NOMO-1 treated with dmso at 0.1 percent for 144 hours (cell line): ENCODE results near the gene VASH2.
"Not testable (repeated sequence)": the region's sequence is repeated elsewhere in the genome, so short reads cannot be mapped to it uniquely, and the experiment has no call there.

Experiments
- DNase-seq: peaks from one replicate; lab custom pipeline; 2025; ENCODE audit not compliant: unreplicated experiment; lab: John Stamatoyannopoulos, UW

The VASH2 gene

GRCh38 chr1:212979340-212980122 is 29.2 kb downstream of the VASH2 start:
- DNase-seq: no peak

GRCh38 chr1:212980123-212980785 is 29.9 kb downstream of the VASH2 start:
- DNase-seq: no peak

- no peak for DNase-seq
Measured at GRCh38 chr1:212981025-212981495, 30.7 kb downstream of the VASH2 start.

- no peak for DNase-seq
Measured at GRCh38 chr1:212981571-212982328, 31.4 kb downstream of the VASH2 start.

DNA sequence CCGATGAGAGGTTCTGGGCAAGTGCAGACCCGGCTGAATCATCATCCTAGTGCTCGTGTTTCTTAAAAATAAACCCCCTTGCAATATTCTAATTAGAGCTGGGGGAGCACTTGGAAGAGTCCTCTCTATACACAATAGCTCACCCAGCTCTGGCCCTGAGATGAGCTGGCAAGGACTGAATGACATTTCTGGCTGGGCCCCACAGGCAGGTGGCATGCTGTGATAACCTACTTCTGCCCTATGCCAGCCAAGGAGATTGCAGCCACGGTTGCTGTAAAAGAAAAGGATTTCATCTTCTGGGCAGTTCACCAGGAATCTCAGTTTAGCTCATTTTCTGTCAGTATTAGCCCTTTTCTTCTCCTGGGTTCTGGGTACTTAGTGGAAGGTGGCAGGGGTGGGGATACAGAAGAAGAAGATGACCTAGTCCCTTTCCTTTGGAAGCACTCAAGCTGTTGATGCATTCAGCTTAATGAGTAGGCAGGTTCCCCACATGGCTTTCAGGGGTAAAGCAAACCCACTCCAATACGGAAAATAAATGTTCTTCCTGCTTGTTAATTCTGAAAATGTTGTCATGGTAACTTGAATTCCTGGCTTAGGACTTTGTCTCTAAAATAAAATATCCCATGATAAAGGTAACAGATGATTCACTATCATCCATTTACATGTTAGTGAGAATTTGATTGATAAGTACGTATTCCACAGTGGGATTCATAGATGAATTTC is 32.2 kb downstream of the VASH2 start:
- no peak for DNase-seq

DNA sequence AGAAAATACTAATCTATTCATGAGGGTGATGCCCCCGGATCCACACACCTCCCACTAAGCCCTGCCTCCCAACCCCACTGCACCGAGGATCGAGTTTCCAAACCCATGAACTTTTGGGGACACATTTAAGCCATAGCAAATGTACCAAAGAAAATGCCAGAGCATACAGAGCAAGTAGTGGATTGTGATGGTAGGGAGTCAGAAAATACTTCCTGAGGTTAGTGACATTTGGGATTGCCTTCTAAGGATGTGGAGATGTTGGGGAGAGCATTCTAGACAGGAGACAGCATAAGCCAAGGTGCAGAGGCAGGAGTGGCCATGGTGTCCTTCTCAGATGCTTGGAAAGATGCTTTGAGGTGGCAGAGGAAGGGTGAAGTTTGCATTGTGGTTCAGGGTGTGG is 33.1 kb downstream of the VASH2 start:
- DNase-seq: no peak

DNA sequence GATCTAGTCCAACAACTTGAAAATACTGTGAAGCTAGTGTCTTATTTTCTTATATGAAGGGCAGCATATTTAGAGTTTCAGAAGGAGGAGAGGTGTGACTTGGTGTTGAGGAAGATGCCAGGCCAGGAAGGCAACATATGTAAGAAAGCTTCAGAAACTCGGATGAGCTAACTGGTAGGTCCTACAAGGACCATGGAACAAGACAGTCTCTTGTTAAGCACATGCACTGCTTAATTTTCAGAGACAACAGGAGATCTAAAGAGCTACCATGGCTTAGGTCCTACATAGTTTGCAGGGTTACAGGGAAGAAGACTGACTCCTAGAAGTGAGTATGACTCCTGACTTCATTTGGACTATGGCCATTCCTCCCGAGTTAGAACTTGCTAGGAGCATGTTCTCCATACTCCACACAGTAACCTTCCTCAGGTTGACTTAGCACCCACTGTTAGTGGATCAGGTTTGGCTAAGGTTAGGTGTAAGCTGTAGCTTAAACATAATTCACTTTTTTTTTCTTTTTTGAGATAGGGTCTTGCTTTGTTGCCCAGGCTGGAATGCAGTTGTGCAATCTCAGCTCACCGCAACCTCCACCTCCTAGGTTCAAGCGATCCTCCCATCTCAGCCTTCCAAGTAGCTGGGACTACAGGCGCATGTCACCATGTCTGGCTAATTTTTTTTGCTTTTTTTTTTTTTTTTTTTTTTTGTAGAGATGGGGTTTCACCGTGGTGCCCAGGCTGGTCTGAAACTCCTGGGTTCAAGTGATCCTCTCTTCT is 34.4 kb downstream of the VASH2 start:
- DNase-seq: no peak

DNA sequence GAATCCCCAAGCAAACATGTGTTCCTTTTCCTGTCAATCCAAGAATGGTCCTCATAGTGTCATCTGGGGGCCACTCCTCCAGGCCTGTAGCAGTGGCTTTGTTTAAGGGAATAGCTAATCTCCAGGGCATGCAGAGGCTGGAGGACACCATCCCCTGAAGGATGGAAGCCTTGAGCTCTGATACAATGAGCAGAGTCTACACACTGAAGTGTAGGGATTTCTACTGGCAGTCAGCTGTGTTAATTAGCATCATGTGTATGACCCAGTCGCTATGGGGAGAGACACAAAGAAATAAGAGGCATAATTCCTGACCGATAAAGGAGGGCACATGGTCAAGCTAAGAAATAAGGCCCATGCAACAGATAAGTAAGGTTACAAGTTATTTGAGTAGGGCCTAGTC is 36.2 kb downstream of the VASH2 start:
- DNase-seq: no peak

DNA sequence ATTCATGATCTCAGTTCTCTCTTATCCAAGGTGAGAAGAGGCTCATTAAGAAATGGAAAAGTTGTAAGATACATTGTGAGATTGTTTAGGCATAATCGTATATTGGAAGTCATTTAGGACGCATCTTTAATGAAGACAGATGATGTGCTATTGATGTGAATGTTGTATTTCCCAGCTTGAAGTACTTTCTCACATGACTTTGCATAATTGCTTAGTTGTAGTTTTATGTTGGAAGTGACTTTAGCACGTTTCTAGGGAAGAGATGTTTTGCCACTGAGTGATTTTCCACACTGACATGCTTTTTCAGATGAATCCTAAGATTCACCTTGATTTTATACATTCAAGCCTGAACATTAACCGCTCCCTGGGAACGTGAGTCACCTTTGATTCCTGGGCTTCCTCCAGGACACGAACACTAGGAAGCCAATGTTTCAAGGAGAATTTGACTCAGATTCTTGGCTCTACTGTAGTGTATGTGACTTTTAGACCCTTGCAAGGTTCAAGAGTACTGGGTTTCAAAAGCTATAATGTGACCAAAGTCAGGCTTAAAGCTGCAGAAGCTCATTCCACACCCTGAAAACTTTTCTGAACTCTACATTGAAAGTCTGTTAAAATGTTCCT is 37.5 kb downstream of the VASH2 start:
- DNase-seq: no peak

DNA sequence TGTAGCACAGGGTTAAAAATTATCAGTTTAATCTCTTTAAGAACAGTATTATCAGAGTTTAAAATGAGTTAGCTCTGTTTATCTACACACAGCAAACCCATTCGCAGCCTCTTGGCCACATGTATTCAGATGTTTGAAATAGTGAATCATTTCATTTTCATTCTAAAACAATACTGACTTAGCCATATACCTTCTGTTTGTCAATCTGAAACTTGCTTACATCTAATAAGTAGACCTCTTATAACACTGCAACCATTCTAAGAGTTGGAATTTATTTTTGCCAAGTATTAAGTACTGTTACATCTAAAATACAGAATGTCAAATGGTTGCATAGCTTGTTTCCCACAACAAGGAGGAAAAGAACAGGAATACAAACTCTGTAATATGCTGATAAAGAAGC is 39.9 kb downstream of the VASH2 start:
- no peak for DNase-seq

DNA sequence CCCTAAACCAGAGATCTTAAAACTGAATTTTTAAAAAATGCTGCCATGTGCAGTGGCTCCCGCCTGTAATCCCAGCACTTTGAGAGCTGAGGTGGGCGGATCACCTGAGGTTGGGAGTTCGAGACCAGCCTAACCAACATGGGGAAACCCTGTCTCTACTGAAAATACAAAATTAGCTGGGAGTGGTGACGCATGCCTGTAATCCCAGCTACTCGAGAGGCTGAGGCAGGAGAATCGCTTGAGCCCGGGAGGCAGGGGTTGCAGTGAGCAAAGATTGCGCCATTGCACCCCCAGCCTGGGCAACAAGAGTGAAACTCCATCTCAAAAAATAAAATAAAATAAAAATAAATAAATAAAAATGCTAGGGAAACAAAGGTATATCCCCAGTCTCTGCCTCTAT is 43.6 kb downstream of the VASH2 start:
- DNase-seq: not testable (repeated sequence)

GRCh38 chr1:212994926-212995325 is 44.6 kb downstream of the VASH2 start:
- no peak for DNase-seq

DNA sequence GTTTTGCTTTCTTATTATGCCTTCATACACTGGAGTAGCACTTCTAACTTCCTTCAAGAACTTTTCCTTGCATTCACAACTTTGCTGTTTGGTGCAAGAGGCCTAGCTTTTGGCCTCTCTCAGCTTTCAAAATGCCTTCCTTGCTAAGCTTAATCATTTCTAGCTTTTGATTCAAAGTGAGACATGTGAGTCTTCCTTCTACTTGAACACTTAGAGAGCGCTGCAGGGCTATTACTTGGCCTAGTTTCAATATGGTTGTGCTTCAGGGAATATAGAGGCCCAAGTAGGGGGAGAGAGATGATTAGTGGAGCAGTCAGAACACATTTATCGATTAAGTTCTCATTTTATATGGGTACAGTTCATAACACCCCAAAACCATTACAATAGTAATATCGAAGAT is 52.9 kb downstream of the VASH2 start:
- no peak for DNase-seq

DNA sequence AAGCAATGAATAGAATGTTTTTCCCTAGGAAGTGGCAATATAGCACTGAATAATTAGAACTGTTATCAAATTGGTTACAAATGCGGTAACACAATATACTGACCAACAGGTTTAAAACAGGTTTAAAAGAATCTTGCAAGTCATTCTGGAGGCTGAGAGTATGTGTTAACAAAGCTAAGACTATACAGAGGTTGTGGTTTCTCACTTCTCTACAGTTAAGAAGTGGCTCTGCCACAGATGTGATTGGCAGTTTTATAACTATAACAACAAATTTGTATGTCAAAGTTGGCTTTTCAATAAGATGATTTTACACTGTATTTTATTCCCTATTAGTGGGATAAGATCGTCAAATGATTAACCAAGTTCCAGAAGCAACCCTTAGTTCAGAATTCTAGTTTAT is 58.2 kb downstream of the VASH2 start:
- DNase-seq: no peak

- DNase-seq: no peak
Measured at GRCh38 chr1:213014642-213015041, 64.3 kb downstream of the VASH2 start.

- DNase-seq: peak; percentile 93
Measured at GRCh38 chr1:213015099-213016050, 65.0 kb downstream of the VASH2 start, which contains the start of gene ANGEL2. Gene ANGEL2, minus strand, starts transcription at chr1:213015867. Its CDS starts 196 bp downstream, at chr1:213015671.

DNA sequence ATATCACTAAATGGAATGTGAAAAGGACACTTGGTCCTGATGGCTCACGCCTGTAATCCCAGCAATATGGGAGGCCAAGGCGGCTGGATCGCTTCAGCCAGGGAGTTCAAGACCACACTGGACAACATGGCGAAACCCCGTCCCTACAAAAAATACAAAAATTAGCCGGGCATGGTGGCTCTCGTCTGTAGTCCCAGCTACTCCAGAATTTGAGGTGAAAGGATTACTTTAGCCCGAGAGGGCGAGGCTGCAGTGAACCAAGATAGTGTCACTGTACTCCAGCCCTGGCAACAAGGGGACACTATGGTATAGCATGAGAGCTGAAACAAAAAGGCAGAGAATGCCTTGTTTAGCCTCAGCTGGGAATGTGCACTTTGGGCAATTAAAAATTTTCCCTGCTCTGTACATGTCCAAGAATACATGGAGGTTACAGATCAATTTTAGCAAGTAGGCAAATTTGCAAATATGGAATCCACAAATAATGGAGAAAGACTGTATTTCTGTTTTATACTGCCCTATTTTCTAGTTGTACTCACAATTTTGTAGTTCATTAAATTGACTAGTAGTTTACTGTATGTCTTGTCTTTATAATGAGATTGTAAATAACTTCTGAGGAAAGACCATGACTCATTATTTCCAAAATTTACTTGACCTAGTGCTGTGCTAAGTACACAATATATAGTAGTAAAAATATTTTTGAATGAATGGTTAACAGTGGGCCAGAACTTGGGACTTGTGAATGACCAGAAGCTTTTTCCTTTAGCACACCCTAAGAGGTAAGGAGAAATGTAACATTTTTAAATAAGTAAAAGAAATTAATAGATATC is 67.3 kb downstream of the VASH2 start:
- DNase-seq: no peak

- DNase-seq: no peak
Measured at GRCh38 chr1:213019450-213019849, 69.1 kb downstream of the VASH2 start.
